GM10248 (cell line): ENCODE results near the gene LONRF2.
"Not testable (repeated sequence)": the region's sequence is repeated elsewhere in the genome, so short reads cannot be mapped to it uniquely, and the experiment has no call there.

Experiments used
- CTCF ChIA-PET: fragments of 300-600 bp; sonication (Branson Sonifier 250); formaldehyde crosslinking; extraction: SDS; loops from one replicate; lab custom pipeline; 2021; ENCODE audit warnings: antibody characterized with exemption; lab: Yijun Ruan, JAX
- POLR2A ChIA-PET: fragments of 350-650 bp; sonication (Branson Sonifier 250); formaldehyde crosslinking; extraction: SDS; loops from one replicate; lab custom pipeline; 2020; ENCODE audit warnings: antibody characterized with exemption; lab: Yijun Ruan, JAX
- DNase-seq: peaks from one replicate; pipeline ENCODE4 v3.0.0; 2012; ENCODE audit errors: extremely low spot score
- TF ChIP-seq, protein P1 (sequence below): IDR thresholded peaks from 2 replicates; pipeline ENCODE4 v1.5.1; 2012; ENCODE audit warnings: mild to moderate bottlenecking, low read depth; ENCODE audit errors: extremely low read depth, missing control alignments, control extremely low read depth

Gene LONRF2

DNA sequence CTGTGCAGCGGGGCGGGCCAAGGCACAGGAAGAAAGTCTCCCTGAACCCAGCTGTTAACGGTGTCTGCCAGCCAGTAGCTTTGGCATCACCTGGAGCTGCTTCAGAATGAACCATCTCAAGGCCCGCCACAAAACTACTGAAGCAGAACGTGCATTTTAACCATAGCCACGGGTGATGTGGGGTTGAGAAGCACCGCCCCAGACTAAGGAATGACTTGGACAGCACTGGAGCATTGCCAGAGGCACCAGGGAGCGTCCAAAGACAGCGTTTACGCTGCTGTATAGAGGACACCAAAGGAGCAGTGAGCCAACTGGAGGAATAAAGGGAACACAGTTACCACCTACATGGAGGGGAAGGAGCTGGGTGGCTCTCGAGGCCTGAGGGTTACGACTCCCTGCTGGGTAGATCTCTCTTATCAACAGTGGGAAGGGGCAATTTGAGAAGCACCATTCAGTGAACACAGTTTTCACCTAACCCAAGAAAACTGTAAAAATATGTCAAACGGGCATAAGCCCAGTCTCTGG is 28.4 kb upstream of the LONRF2 start:
- CTCF ChIA-PET: interaction anchor here (1.4 to 2.6 kb wide), 4 partner anchors 19 to 90 kb away, joined by 3 to 7 read pairs (median 4); no protein-coding TSS in a partner anchor
- TF ChIP-seq, protein P1, sequence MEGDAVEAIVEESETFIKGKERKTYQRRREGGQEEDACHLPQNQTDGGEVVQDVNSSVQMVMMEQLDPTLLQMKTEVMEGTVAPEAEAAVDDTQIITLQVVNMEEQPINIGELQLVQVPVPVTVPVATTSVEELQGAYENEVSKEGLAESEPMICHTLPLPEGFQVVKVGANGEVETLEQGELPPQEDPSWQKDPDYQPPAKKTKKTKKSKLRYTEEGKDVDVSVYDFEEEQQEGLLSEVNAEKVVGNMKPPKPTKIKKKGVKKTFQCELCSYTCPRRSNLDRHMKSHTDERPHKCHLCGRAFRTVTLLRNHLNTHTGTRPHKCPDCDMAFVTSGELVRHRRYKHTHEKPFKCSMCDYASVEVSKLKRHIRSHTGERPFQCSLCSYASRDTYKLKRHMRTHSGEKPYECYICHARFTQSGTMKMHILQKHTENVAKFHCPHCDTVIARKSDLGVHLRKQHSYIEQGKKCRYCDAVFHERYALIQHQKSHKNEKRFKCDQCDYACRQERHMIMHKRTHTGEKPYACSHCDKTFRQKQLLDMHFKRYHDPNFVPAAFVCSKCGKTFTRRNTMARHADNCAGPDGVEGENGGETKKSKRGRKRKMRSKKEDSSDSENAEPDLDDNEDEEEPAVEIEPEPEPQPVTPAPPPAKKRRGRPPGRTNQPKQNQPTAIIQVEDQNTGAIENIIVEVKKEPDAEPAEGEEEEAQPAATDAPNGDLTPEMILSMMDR: no peak
- POLR2A ChIA-PET: no interaction called here
- DNase-seq: no peak

GRCh38 chr2:100345144-100345543 is 22.8 kb upstream of the LONRF2 start:
- POLR2A ChIA-PET, DNase-seq: not testable (repeated sequence)
- CTCF ChIA-PET: interaction anchor here (0.7 kb wide), 1 partner anchor 116 kb away, joined by 3 read pairs; no protein-coding TSS in a partner anchor

GRCh38 chr2:100344433-100344832 is 22.1 kb upstream of the LONRF2 start:
- ChIA-PET POLR2A (no interaction called here), CTCF (no interaction called here)
- no peak for DNase-seq
- TF ChIP-seq, protein P1: no peak

DNA sequence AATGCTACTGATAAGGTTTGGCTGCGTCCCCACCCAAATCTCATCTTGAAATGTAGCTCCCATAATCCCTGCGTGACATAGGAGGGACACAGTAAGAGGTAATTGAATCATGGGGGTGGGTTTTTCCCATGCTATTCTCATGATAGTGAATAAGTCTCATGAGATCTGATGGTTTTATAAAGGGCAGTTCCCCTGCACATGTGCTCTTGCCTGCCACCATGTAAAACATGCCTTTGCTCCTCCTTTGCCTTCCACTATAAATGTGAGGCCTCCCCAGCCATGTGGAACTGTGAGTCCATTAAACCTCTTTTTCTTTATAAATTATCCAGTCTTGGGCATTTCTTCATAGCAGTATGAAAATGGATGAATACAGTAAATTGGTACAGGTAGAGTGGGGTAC is 20.2 kb upstream of the LONRF2 start:
- POLR2A ChIA-PET, DNase-seq: not testable (repeated sequence)
- CTCF ChIA-PET: interaction anchor here (2.4 kb wide), 1 partner anchor 80 kb away, joined by 9 read pairs; no protein-coding TSS in a partner anchor

DNA sequence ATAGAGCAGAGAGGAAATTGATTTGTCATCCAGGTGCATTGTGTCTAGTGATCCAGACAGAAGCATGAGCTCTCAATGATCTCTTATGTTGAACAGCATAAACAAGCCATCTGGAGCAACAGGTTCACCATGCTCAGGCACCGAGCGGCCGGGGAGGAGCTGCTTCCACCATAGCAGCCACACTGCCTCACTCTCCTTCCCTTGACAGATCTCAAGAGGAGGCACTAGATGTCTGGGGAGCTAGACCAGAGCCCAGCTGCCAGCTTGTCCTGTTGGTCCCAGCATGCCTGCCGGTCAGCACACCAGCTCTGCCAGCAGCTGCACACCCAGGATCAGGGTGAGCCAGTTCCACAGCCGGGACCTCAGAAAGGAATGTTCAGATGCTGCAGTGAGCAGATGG is 17.5 kb upstream of the LONRF2 start:
- POLR2A ChIA-PET: no interaction called here
- no peak for DNase-seq
- CTCF ChIA-PET: interaction anchor here (0.7 kb wide), 1 partner anchor 21 kb away, joined by 3 read pairs; no protein-coding TSS in a partner anchor
- TF ChIP-seq, protein P1: no peak

DNA sequence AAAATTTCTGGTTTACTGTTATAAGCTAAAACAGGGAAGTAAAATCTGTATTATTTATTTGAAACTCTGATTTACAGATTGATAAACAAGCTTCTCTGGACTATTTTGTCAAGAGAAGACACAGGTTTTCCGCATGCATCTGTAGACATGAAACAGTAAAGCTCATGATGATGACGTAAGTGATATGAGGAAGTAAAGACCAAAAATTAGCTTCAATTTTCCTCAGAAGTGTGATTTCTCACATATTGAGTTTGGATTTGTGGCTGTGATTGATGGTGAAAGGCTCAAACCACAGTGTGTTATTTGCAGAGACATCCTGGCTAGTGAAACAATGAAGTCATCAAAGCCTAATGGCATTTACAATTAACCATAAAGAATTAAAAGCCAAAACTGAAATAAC is 12.6 kb upstream of the LONRF2 start:
- CTCF ChIA-PET: interaction anchor here (1.5 to 1.9 kb wide), 2 partner anchors 35 to 72 kb away, joined by 4 to 5 read pairs; no protein-coding TSS in a partner anchor
- POLR2A ChIA-PET: no interaction called here
- no peak for DNase-seq
- TF ChIP-seq, protein P1: no peak

GRCh38 chr2:100327742-100328141 is 5.4 kb upstream of the LONRF2 start:
- no peak for DNase-seq
- CTCF ChIA-PET: no interaction called here
- POLR2A ChIA-PET: no interaction called here
- TF ChIP-seq, protein P1: no peak
